DND-41 (cell line): Measurements from ENCODE around the gene ANKS1A.

ENCODE experiments used
- CTCF ChIP-seq: IDR thresholded peaks from 2 replicates; pipeline ENCODE4 v1.5.1; 2012; ENCODE audit warnings: borderline replicate concordance, low read length, moderate library complexity, mild to moderate bottlenecking; ENCODE audit not compliant: poor library complexity, severe bottlenecking; ENCODE audit errors: extremely low read depth
- EZH2 ChIP-seq: IDR thresholded peaks from 3 replicates; pipeline ENCODE4 v1.6.1; 2012; ENCODE audit warnings: borderline replicate concordance, low read depth, mild to moderate bottlenecking, moderate library complexity, low read length, inconsistent platforms; ENCODE audit not compliant: severe bottlenecking

GRCh38 chr6:34858681-34859080, 30.4 kb upstream of the ANKS1A start:
- no peak for TF ChIP-seq CTCF
- no peak for TF ChIP-seq EZH2
